HG03469 (cell line): Measurements from ENCODE around the gene MRGPRX1.
"Not testable (repeated sequence)": the region's sequence is repeated elsewhere in the genome, so short reads cannot be mapped to it uniquely, and the experiment has no call there.

Source experiments
- ATAC-seq: cut with Tn5 transposase; IDR thresholded peaks from one replicate; pipeline ENCODE4 v1.9.1; 2021; ENCODE audit warnings: mild to moderate bottlenecking, moderate library complexity, moderate number of reproducible peaks; ENCODE audit not compliant: unreplicated experiment

The MRGPRX1 gene

GRCh38 chr11:18939314-18939713, at the start of gene MRGPRX1:
Gene MRGPRX1 (minus strand): TSS chr11:18939414. CDS start chr11:18934784, 4,630 bp downstream.
- no peak for ATAC-seq

- no peak for ATAC-seq
Observed at GRCh38 chr11:18987454-18988231, 48.4 kb upstream of the MRGPRX1 start.

DNA sequence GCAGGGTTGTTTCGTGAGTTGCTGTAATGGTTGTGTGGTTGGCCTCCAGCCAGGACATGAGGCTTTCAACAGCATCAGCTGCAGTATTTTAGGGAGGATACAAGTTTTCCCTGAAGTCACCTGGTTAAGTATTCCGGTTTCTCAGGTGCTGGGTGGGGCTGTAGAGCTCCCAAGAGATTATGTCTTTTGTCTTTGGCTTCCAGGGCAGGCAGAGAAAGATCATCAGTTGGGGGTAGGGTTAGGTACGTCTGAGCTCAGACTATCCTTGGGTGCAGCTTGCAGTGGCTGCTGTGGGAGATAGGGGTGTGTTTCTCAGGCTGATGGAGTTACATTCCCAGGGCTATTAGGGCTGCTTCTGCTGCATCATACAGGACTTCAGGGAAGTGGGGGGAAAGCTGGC, 47.5 kb upstream of the MRGPRX1 start:
- no peak for ATAC-seq

DNA sequence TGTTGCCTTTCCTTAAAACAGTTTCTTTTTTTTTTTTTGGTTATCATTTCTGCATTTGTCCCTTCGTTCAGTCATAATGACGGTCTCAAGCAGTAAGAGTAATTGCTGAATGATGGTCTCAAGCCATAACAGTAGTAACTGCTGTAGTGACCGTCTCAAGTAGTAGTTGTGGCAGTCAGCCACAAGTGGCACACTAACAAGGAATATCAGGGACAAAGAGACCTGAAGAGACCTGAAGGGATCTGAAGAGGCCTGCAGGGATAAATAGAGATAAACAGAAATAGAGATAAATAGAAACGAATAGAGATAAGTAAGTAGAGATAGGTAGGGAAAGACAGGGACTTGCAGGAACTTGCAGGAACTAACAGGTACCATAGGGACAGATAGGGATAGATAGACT, 42.7 kb upstream of the MRGPRX1 start:
- no peak for ATAC-seq

GRCh38 chr11:18974192-18974591, 35.0 kb upstream of the MRGPRX1 start:
- ATAC-seq = no peak

DNA sequence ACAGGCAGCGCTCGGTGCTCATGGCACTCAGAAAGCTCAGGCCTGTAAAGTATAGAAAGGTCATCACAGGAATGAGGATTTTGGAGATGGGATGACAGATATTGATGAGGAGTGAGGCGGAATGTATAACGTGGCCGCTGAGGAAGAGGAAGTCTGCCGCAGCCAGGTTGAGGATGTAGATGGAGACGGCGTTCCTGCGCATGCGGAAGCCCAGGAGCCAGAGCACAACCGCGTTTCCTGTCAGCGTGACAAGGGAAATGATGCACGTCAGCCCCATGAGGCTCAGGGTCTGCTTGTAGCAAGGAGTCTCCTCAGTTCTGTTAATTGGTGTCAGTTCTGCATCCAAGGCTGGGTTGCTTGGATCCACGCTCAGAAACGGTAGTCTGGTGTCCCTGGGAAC, 33.1 kb upstream of the MRGPRX1 start:
- no peak for ATAC-seq

- ATAC-seq = no peak
Observed at GRCh38 chr11:18969720-18970119, 30.5 kb upstream of the MRGPRX1 start.

DNA sequence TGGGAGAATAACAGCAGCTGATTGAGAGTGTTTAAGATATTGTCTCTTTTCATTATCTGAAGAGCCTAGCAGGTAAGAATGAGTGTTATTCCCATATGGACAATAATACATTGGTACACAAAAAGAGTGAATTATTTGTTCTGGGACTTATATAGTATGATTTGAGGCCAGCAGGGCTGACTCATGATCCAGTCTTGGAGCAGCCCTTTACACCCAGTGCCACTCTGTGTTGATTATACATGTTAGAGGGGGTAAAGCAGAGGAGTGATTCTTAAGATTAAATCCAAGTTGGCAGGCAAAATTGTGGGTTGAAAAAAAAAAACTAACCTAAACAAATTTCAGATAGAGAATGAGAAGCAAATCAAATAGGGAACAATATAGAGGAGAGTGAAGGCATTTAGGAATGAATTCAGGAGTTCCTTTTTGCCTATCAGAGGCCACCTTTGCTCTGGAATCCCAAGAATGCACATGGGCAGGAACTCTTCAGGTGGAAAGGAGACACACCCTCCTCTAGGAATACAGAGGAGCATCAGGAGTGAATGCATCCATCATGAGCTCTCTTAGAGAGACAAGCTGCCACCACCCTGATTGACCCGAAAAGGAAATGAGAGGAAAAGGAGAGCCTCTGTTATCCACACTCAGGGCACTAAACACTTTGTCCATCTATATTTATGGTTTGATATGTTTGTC, 19.2 kb upstream of the MRGPRX1 start:
- ATAC-seq = no peak

- ATAC-seq = no peak
Observed at GRCh38 chr11:18956630-18957029, 17.4 kb upstream of the MRGPRX1 start.

DNA sequence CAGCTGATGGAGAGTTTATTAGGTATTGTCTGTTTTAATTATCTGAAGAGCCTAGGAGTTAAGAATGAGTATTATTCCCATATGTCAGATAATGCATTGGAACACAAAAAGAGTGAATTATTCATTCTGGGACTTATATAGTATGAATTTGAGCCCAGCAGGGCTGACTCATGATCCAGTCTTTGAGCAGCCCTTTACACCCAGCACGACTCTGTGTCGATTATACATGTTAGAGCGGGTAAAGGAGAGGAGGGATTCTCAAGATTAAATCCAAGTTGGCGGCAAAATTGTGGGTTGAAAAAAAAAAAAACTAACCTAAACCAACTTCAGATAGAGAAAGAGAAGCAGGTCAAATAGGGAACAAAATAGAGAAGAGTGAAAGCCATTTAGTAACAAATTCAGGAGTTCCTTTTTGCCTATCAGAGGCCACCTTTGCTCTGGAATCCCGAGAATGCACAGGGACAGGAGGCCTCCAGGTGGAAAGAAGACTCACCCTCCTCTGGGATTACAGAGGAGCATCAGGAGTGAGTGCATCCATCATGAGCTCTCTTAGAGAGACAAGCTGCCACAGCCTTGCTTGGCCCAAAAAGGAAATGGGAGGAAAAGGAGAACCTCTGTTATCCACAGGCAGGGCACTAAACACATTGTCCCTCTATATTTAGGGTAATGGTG, 3.1 kb downstream of the MRGPRX1 start:
- no peak for ATAC-seq

DNA sequence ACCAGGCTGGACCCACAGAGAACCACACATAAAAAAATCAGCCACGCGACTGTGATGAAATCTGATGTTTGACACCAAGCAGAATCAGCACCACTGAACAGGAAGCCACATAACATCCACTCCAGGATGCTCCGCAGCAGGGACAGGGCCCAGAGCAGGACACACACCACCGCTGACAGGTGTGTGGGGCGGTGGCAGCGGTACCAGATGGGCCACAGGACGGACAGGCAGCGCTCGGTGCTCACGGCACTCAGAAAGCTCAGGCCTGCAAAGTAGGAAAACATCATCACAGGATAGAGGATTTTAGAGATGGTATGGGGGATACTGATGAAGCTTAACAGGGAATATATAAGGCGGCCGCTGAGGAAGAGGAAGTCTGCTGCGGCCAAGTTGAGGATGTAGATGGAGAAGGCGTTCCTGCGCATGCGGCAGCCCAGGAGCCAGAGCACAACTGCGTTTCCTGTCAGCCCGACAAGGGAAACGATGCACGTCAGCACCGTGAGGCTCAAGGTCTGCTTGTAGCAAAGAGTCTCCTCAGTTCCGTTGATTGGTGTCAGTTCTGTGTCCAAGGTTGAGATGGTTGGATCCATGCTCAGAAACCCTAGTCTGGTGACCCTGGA, 4.9 kb downstream of the MRGPRX1 start:
- ATAC-seq = no peak

- ATAC-seq = no peak
Observed at GRCh38 chr11:18927550-18928322, 11.5 kb downstream of the MRGPRX1 start.

- ATAC-seq = not testable (repeated sequence)
Observed at GRCh38 chr11:18925426-18925825, 13.8 kb downstream of the MRGPRX1 start.

GRCh38 chr11:18912883-18913282, 26.3 kb downstream of the MRGPRX1 start:
- no peak for ATAC-seq

DNA sequence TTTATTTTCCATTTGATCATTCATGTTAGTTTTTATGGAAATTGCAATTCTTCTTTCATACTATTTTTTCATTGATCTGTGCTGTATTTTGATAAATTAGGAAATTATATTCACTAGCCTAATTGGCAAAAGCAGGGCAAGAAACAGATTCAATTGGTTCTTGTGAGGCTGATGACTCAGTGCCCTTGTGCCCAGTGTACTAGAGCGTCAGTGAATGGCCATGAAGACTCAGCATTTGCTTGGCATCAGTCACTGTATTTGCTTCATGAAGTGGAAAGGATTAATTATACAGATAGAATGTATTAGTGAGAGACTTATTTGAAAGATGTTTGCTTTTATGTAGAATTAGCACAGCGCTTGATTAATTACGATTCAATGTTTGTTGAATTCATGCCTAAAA, 31.8 kb downstream of the MRGPRX1 start:
- ATAC-seq = no peak

GRCh38 chr11:18900637-18901036, 38.6 kb downstream of the MRGPRX1 start:
- not testable (repeated sequence) for ATAC-seq

GRCh38 chr11:18900151-18900611, 39.0 kb downstream of the MRGPRX1 start:
- ATAC-seq = not testable (repeated sequence)

- not testable (repeated sequence) for ATAC-seq
Observed at GRCh38 chr11:18891712-18892111, 47.5 kb downstream of the MRGPRX1 start.

GRCh38 chr11:18890615-18891014, 48.6 kb downstream of the MRGPRX1 start:
- ATAC-seq = no peak
